ENCODE measurements around the gene CPLX1.

CPLX1 gene

DNA sequence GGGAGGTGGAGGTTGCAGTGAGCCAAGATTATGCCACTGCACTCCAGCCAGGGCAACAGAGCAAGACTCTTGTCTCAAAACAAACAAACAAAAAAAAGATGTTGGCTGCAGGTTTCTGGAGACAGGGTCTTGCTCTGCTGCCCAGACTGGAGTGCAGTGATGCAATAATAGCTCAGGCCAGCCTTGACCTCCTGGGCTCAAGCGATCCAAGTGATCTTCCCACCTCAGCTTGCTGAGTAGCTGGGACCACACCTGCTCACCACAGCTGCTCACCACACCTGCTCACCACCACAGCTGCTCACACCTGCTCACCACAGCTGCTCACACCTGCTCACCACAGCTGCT is 29.9 kb upstream of the CPLX1 start:
- DNase-seq (ENCODE audit: low spot score) = no peak

DNA sequence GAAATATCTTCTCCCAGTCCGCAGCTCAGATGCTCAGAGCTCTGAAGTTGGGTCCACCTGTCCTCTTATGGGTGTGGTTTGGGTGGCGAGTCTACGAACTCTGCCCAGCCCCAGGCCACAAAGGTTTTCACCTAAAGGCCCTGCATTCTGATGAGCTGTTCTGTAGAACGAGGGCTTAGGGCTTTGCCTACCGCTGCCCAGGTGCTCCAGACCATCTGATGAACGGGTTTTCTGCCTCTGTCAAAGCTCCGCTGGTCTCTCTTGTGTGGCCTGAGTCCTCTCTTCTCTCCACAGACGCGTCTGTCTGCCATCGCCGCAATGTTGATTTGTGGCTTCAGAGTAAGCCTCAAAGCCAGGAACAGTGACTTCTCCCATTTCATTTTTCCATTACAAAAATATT is 28.4 kb upstream of the CPLX1 start:
- no peak for DNase-seq (ENCODE audit: low spot score)

- no peak for DNase-seq (ENCODE audit: low spot score)
Observed at GRCh38 chr4:853416-853781, 27.5 kb upstream of the CPLX1 start.

GRCh38 chr4:851701-852430 is 25.9 kb upstream of the CPLX1 start:
- DNase-seq (ENCODE audit: low spot score) = no peak

DNA sequence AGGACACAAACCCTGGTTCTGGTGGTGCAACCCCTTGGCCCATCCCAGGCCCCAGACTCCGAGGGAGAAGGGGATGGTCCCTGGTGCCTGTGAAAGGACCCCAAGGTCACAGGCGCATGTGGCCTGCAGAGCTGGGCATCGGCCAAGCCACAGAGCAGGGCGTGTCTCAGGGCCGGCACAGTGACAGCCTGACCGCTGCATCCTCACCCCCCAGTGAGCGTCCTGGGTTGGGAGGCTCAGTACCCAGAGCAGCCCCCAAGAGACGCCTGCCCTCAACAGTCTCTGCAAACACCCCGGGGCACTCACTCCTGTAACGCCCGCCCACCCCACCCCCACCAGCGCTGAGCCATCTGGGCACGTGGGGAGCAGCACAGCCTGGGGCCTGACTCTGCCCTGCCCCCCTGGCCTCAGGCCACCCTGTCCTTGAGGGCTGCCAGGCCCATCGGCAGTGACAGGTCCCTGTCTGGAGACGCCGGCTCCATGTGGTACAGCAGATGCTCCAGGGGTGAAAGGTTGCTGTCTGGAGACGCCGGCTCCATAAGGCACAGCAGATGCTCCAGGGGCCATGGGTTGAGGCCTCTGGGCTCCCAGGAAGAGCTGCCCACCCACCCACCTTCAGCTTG is 24.5 kb upstream of the CPLX1 start:
- DNase-seq (ENCODE audit: low spot score) = no peak

DNA sequence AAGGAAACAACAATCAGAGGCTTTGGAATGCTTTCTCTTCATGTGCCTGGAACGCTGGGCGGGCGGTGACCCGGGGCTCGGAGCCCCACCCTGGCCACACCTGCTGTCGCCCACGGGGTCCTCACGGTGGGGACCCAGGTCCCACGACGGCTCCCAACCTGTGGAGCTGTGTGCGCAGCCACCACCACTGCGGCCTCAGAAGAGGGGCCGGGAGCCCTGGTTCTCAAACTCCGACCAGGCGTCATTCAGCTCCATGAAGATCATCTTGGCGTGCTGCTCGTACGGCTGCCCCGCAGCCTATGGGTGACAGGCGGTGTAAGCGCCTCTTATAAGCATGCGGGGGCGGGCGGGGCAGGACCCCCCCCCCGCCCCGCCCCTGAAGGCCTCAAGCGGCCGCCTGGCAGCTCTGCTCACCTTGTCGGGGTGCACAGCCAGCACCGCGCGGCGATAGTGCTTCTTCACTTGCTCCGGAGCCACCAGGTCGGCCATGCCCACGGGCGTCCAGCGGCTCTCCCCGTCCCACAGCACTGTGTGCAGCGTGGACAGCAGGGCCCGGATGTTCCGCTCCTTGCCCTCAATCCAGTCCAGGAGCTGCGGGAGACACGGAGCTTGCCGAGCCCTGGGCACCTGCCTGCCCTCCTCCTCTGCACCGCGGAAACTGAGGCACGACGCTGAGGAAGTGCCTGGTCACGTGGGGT is 23.7 kb upstream of the CPLX1 start:
- no peak for DNase-seq (ENCODE audit: low spot score)

DNA sequence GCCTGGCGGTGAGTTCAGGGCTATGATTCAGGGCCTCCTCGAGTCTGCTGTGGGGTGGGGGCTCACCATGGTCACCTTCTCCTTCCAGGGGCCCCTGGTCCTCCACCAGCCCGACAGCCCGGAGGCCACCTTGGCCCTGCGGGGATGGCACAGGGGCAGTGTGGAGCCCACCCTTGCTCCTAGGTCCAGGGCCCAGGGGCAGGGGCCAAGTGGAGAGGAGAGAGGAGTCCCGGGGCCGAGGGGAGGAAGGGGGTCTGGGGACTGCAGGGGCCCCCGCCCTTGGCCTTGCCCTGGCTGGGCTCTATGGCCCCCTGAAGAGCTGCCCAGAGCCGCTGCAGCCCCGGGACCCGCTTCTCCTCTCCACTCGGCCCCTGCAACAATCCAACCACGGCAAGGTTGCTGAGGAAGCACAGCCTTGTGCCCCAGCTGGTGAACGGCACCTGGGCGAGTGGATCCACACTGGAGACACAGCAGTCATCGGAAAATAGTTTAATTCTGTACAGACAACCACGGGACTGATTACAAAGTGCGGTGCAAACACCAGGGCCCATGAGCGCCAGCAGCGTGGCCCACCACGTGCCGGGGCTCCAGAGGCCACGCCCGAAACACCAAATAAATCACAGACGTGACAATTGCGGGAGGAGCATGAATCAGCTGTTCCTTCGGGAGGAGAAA is 23.0 kb upstream of the CPLX1 start:
- DNase-seq (ENCODE audit: low spot score) = no peak

DNA sequence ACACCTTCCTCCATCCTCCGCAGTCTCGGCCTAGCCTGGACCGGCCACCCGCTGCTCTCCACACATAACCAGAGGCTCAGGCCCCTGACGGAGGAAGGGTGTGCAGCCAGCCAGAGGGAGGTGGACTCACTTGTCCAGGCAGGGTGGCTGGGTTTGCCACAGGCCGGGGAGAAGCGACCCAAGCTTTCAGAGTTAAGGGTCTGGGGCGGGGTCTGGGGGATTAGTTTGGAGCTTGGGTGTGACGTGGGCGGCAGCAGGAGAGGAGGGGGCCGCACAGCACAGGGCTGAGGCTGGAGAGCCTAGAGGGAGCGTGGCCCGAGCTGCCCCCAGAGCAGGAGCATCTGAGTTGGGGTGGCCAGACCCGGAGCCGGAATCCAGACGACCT is 22.4 kb upstream of the CPLX1 start:
- DNase-seq (ENCODE audit: low spot score) = no peak

DNA sequence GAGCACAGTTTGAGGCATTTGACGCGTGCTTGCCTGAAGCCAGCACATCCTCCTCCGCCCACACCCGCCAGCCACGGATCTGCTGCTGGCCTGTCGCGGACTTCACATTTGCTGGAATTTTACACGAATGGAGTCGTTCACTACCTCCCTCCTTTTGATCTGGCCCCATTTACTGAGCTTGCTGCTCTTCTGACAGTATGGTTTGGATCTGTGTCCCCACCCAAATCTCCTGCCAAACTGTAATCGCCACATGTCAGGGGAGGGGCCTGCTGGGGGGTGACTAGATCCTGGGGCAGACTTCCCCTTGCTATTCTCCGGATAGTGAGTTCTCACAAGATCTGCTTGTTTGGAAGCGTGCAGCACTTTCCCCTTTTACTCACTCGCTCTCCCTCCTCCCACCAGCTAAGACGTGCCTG is 19.9 kb upstream of the CPLX1 start:
- no peak for DNase-seq (ENCODE audit: low spot score)

- DNase-seq (ENCODE audit: low spot score) = no peak
Observed at GRCh38 chr4:845233-845835, 19.4 kb upstream of the CPLX1 start.

- no peak for DNase-seq (ENCODE audit: low spot score)
Observed at GRCh38 chr4:844752-845232, 18.9 kb upstream of the CPLX1 start.

DNA sequence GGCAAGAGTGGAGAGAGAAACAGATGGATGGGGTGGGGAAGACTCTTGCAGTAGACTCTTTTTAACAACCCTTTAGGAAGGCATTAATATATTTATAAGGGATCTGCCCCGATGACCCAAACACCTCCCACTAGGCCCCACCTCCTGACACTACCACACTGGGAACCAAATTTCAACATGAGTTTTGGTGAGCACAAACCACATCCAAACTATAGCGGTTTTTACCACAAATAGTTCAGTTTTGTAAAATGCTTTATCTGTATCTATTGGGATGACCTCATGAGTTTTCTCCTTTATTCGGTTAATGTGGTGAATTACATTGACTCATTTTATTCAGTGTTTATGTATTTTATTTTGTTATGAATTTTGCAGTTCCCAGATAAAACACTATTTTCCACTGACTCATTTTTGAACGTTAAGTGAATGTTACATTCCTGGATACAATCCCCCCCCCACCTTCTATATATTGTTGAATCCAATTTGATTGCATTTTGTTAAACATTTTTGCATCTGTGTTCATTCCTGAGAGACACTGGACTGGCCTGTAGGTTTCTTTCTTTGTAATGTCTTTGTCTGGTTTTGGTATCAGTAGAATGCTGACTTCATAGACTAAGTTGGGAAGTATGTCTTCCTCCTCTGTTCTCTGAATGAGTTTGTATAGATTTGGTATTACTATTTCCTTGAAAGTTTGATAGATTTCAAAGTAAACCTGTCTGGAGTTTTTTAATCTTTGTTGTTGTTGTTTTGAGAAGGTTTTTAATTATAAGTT is 13.9 kb upstream of the CPLX1 start:
- no peak for DNase-seq (ENCODE audit: low spot score)

GRCh38 chr4:837772-838171 is 11.8 kb upstream of the CPLX1 start:
- no peak for DNase-seq (ENCODE audit: low spot score)

DNA sequence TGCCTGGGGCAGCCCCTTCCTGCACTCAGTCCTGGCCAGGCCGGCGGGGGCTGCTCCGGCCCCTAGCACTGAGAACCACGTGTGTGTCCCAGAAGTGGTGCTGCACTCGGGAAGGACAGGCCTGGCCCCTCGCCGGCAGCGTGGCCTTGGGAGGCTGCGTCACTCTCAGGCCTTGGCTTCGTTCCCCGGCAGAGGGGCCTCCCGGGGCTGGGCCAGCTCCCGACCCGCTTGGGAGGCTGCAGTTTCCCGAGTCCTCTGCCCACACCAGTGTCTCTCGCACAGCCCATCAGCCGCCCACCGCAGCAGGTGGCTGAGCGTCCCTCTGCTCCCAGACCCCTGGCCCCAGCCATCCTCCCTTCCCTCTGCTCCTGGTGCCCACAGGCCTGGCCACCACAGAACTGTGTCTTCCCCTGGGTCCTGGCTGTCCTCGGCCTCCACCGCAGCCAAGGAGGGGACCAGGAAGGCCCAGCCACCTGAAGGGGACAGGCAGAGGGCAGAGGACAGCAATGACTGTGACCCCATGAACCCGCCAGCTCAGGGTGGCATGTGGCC is 10.9 kb upstream of the CPLX1 start:
- DNase-seq (ENCODE audit: low spot score) = no peak

DNA sequence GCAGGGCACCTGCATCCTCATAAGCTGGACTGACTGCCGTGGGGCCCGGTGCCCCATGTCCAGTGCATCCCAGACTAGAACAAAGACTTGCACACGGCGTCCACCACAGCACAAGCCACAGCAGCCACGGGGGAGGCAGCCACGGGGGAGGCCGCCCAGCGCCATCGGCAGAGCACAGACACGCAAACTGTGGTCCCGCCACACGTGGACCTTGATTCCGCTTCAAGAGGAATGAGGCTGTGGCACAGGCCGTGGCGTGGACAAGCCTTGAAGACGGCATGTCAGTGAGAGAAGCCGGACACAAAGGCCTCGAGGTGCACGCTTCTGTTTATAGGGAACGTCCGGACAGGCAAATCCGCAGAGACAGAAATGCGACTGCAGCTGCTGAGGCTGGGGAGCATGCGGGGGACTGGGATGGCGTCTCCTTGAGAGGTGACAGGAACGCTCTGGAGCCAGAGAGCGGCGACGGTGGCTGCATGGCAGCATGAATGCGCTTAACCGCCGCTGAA is 10.1 kb upstream of the CPLX1 start:
- no peak for DNase-seq (ENCODE audit: low spot score)

- DNase-seq (ENCODE audit: low spot score) = no peak
Observed at GRCh38 chr4:835148-836002, 9.4 kb upstream of the CPLX1 start.

DNA sequence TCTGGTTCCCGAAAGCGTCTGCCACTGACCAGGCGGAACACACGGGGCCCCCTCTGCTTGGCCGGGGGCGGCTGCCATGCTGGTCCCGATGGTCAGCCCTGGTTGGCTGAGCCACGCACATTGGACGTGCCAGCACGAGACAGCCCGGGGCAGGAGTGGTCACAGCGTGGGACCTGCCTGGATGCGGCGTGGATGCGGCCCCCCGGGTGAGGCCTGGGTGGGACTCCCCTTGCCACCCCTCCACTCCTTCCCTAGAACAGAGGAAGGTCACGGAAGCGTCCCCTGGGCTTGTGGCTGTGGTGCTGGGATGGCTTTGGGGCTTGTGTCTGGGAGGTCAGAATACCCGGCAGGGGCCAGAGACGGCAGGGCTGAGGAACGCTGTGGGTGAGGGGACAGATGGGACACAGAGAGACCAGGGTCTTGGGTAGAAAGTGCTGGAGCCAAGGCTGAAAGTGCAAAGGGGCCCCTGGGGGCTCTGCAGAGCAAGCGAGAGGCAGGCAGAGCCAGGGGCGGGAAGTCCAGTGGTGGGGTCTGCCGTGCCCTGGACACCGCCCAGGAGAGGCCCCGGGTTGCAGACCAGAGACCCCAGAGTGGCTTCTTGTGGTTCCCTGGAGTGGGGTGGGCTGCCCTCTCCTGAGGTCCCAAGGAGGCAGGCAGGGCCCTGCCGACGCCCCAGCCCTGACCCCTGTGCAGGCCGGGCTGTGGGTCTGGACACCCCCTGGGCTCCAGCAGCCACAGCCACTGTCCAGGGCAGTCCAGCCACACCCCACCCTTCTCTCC is 8.6 kb upstream of the CPLX1 start:
- DNase-seq (ENCODE audit: low spot score) = no peak

- DNase-seq (ENCODE audit: low spot score) = no peak
Observed at GRCh38 chr4:833731-834367, 7.9 kb upstream of the CPLX1 start.

- no peak for DNase-seq (ENCODE audit: low spot score)
Observed at GRCh38 chr4:833156-833555, 7.2 kb upstream of the CPLX1 start.
